ENCODE results near the gene TUSC2.

The TUSC2 gene

GRCh38 chr3:50342813-50343633 lies 15.0 kb upstream of the TUSC2 start:
- H3K79me2 ChIP-seq (ENCODE audit: insufficient read depth, low read depth), result no peaks in the 10 kb centered on the region
- H2AFZ ChIP-seq (ENCODE audit: low read depth), result no peak overlapping the region
- H3K27ac ChIP-seq, result no peak overlapping the region
- no peaks in the 10 kb centered on the region for H3K36me3 ChIP-seq (ENCODE audit: insufficient read depth)
- H3K9ac ChIP-seq, result no peak overlapping the region
- H3K4me2 ChIP-seq, result no peak overlapping the region
- H4K20me1 ChIP-seq (ENCODE audit: insufficient read depth), result no peaks in the 10 kb centered on the region
- no peaks in the 10 kb centered on the region for H3K4me1 ChIP-seq (ENCODE audit: low read depth, poor library complexity, severe bottlenecking)
- no peak for TF ChIP-seq CTCF (conservative IDR thresholded peaks at IDR 0.05; ENCODE audit: low read depth, low read length)
- no peak overlapping the region for H3K4me3 ChIP-seq (IDR thresholded peaks at IDR 0.05; ENCODE audit: insufficient read depth, low read depth, low read length)
- no peaks in the 10 kb centered on the region for H3K27me3 ChIP-seq (ENCODE audit: insufficient read depth, low read depth)

- no peak for TF ChIP-seq CTCF (conservative IDR thresholded peaks at IDR 0.05; ENCODE audit: low read depth, low read length)
- Histone ChIP-seq H3K4me3 (IDR thresholded peaks at IDR 0.05; ENCODE audit: insufficient read depth, low read depth, low read length) (no peak overlapping the region), H3K9ac (no peak overlapping the region), H3K4me2 (no peak overlapping the region), H3K79me2 (ENCODE audit: insufficient read depth, low read depth) (no peaks in the 10 kb centered on the region), H3K36me3 (ENCODE audit: insufficient read depth) (no peaks in the 10 kb centered on the region), H2AFZ (ENCODE audit: low read depth) (no peak overlapping the region), H3K27ac (no peak overlapping the region), H3K27me3 (ENCODE audit: insufficient read depth, low read depth) (no peaks in the 10 kb centered on the region), H4K20me1 (ENCODE audit: insufficient read depth) (no peaks in the 10 kb centered on the region), H3K4me1 (ENCODE audit: low read depth, poor library complexity, severe bottlenecking) (no peaks in the 10 kb centered on the region)
These were observed 14.1 kb upstream of the TUSC2 start for GRCh38 chr3:50341996-50342650.

- no peak overlapping the region for H3K4me2 ChIP-seq
- H4K20me1 ChIP-seq (ENCODE audit: insufficient read depth), result no peaks in the 10 kb centered on the region
- H3K27me3 ChIP-seq (ENCODE audit: insufficient read depth, low read depth), result no peaks in the 10 kb centered on the region
- no peak overlapping the region for H3K4me3 ChIP-seq (IDR thresholded peaks at IDR 0.05; ENCODE audit: insufficient read depth, low read depth, low read length)
- H3K9ac ChIP-seq, result no peak overlapping the region
- no peaks in the 10 kb centered on the region for H3K36me3 ChIP-seq (ENCODE audit: insufficient read depth)
- peaks cover 4% of the 10 kb centered on the region for H3K79me2 ChIP-seq (ENCODE audit: insufficient read depth, low read depth)
- no peak overlapping the region for H2AFZ ChIP-seq (ENCODE audit: low read depth)
- no peak for TF ChIP-seq CTCF (conservative IDR thresholded peaks at IDR 0.05; ENCODE audit: low read depth, low read length)
- no peak overlapping the region for H3K27ac ChIP-seq
- H3K4me1 ChIP-seq (ENCODE audit: low read depth, poor library complexity, severe bottlenecking), result no peaks in the 10 kb centered on the region
These were observed 13.5 kb upstream of the TUSC2 start for GRCh38 chr3:50341537-50341936.

- H3K4me1 ChIP-seq (ENCODE audit: low read depth, poor library complexity, severe bottlenecking), result no peaks in the 10 kb centered on the region
- no peak within 1 kb of the TSS for H3K9ac ChIP-seq
- no peak within 1 kb of the TSS for H3K4me3 ChIP-seq (IDR thresholded peaks at IDR 0.05; ENCODE audit: insufficient read depth, low read depth, low read length)
- H3K27ac ChIP-seq, result no peak within 1 kb of the TSS
- peaks cover 13% of the 10 kb centered on the region for H3K79me2 ChIP-seq (ENCODE audit: insufficient read depth, low read depth)
- H2AFZ ChIP-seq (ENCODE audit: low read depth), result no peak within 1 kb of the TSS
- no peak within 1 kb of the TSS for H3K4me2 ChIP-seq
- no peak for TF ChIP-seq CTCF (conservative IDR thresholded peaks at IDR 0.05; ENCODE audit: low read depth, low read length)
- no peaks in the 10 kb centered on the region for H4K20me1 ChIP-seq (ENCODE audit: insufficient read depth)
- H3K36me3 ChIP-seq (ENCODE audit: insufficient read depth), result no peaks in the 10 kb centered on the region
- no peaks in the 10 kb centered on the region for H3K27me3 ChIP-seq (ENCODE audit: insufficient read depth, low read depth)
These were observed 12.7 kb upstream of the TUSC2 start, which contains the start of gene RASSF1 for GRCh38 chr3:50340448-50341329. RASSF1 (minus strand) TSS chr3:50340836; CDS start chr3:50340805, 31 bp downstream.
